ENCODE results near the gene NEMF. TPM values are rescaled to one million over a fixed set of nuclear protein-coding genes. Genes with fewer than 3 reads are reported as not detected.
A peak's percentile ranks its signal among the peaks of the same experiment; 100 is the strongest.

NEMF gene
- total and polyA plus RNA-seq, 8 donors: 48.1 to 94.3 (median 84.1) TPM

DNA sequence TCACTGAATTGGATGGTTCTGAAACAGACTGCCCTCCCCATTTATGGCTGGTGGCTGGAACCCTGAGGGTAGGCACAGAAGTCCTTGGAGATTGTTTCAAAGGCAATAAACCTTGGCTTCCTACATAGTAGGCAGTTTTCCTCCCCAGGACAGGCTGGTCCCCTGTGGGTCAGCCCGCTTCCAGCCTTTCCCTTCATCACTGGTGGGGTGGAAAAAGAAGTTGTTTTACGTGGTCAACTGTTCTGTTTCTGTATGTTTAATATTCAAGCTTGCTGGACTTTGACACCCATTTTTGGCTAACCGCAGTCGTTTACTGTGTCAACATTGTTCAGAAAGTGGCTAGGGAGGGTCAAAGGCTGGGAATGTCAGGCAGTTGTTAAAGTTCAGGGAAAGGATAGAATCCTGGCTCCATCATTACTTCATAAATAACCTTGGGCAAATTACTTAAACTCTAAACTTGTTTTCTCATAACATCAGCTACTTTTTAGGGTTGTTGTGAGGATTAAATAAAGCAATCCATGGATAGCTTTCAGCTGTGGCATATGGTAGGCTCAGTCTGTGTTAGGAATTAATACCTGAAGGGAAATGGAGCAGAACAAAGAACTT, 82.3 kb downstream of the NEMF start:
- intact Hi-C loops (cut with DNase I): no loop called here
- Histone ChIP-seq H3K27ac (peak overlapping the region; percentile 94 to 99), H3K9me3 (no peaks in the 10 kb centered on the region), H3K36me3 (peaks cover 0 to 31% of the 10 kb centered on the region in 2 donors), H3K4me3 (peak overlapping the region in 1 of 2 donors; percentile 92), H3K4me1 (peaks cover 9 to 38% of the 10 kb centered on the region in 2 donors), H3K27me3 (no peaks in the 10 kb centered on the region)
- TF ChIP-seq, protein P1, sequence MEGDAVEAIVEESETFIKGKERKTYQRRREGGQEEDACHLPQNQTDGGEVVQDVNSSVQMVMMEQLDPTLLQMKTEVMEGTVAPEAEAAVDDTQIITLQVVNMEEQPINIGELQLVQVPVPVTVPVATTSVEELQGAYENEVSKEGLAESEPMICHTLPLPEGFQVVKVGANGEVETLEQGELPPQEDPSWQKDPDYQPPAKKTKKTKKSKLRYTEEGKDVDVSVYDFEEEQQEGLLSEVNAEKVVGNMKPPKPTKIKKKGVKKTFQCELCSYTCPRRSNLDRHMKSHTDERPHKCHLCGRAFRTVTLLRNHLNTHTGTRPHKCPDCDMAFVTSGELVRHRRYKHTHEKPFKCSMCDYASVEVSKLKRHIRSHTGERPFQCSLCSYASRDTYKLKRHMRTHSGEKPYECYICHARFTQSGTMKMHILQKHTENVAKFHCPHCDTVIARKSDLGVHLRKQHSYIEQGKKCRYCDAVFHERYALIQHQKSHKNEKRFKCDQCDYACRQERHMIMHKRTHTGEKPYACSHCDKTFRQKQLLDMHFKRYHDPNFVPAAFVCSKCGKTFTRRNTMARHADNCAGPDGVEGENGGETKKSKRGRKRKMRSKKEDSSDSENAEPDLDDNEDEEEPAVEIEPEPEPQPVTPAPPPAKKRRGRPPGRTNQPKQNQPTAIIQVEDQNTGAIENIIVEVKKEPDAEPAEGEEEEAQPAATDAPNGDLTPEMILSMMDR (IDR thresholded peaks at IDR 0.05): no peak
- DNase-seq: no peak
- ATAC-seq: peak; percentile 47

DNA sequence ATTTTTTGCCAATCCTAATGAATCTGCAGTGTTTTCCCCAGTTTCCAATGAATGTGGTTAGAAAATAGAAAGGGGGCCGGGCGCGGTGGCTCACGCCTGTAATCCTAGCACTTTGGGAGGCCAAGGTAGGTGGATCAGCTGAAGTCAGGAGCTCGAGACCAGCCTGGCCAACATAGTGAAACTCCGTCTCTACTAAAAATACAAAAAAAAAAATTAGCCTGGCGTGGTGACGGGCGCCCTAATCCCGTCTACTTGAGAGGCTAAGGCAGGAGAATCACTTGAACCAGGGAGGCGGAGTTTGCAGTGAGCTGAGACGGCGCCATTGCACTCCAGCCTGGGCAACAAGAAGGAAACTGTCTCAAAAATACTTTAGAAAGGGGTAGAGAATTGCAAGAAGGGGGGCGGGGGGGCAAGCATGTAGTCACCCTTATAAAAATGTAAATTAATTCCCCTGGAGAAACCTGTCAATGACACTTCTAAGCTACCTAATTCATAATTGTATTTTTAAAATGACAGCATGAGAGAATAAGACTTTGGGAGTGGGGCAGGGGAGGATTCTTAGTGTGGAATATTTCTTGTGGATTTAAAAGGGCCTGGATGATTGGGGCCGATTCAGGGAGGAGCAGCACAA, 82.9 kb downstream of the NEMF start:
- H3K27ac ChIP-seq: peak overlapping the region; percentile 94 to 99

DNA sequence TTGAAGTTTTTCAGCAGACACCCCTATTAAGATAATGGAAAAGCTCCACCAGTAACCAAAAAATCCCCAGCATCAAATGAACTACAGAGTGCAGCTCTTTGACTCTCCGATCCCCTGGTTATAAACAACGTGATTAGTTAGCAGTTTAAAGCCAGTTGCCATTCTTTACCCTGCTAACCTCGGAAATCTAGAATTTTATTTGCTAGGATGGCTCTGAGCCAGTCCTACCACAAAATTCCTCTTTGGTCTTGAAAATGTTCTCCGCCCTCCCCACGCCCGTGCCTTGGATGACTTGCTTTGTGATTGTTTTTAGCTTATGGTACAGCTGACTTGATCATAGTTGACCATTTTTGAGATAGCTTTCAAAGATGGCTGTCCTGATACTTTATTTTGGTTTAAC, 83.4 kb downstream of the NEMF start:
- Histone ChIP-seq H3K9me3 (no peaks in the 10 kb centered on the region), H3K4me3 (peak overlapping the region; percentile 91 to 92), H3K36me3 (peaks cover 0 to 19% of the 10 kb centered on the region in 2 donors), H3K4me1 (peaks cover 9 to 38% of the 10 kb centered on the region in 2 donors), H3K27ac (peak overlapping the region; percentile 94 to 99), H3K27me3 (no peaks in the 10 kb centered on the region)
- DNase-seq (no peak), ATAC-seq (peak; percentile 3)
- intact Hi-C loops (cut with DNase I): no loop called here
- TF ChIP-seq, protein P1 (IDR thresholded peaks at IDR 0.05): no peak

More for the DNA sequence above, 82.9 kb downstream of the NEMF start:
- Histone ChIP-seq H3K27me3 (no peaks in the 10 kb centered on the region), H3K36me3 (peaks cover 0 to 24% of the 10 kb centered on the region in 2 donors), H3K4me1 (peaks cover 9 to 38% of the 10 kb centered on the region in 2 donors), H3K4me3 (peak overlapping the region; percentile 91 to 92), H3K9me3 (no peaks in the 10 kb centered on the region)
- TF ChIP-seq, protein P1 (IDR thresholded peaks at IDR 0.05): no peak
- peak; percentile 28 for ATAC-seq
- peak in 1 of 4 donors; percentile 38 for DNase-seq
- intact Hi-C loops (cut with DNase I): no loop called here

DNA sequence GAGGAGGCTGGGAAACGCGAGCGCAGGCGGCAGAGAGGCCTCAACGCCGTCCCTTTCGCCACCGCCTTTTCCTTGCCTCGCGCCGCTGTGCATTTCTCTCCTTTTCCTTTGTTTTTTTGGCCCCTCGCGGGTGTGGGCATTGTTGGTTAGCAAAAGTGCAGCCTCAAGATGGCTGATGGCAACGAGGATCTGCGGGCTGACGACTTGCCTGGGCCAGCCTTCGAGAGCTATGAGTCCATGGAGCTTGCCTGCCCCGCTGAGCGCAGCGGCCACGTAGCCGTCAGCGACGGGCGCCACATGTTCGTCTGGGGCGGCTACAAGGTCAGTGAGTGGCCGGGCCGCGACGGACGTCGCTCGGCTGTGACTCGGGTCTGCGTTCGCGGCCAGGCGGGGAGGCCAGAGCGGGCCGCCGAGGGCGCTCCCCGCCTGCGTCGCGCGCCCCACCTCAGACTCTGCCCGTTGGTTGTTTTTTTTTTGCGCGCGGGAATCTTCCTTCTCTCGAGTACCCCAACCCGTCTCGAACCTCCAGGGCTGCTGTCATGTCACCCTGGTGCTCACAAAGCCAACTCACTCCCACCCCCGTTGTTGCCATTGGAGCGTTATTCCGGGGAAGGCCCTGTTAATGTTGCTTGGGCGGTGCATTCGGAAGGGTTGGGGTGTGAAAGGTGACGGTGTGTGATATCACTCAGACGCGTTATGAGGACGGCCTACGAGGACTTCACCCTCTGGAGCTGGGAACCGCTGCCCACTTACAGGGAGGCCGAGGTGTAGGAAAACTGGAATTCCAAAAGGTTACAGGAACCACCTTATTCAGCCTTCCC, 84.1 kb downstream of the NEMF start:
- no peaks in the 10 kb centered on the region for H3K27me3 ChIP-seq
- peak overlapping the region; percentile 91 to 92 for H3K4me3 ChIP-seq
- ATAC-seq (peak; percentile 58), DNase-seq (peak; percentile 45 to 89 (median 68))
- H3K4me1 ChIP-seq: peaks cover 9 to 38% of the 10 kb centered on the region in 2 donors
- peaks cover 0 to 14% of the 10 kb centered on the region in 2 donors for H3K36me3 ChIP-seq
- TF ChIP-seq, protein P1 (IDR thresholded peaks at IDR 0.05): no peak
- no peaks in the 10 kb centered on the region for H3K9me3 ChIP-seq
- H3K27ac ChIP-seq: peak overlapping the region; percentile 94 to 99
- intact Hi-C loops (cut with DNase I): no loop called here

All from left lung (tissue), 10 donors.